Smooth muscle cell (in vitro differentiated cells): ENCODE results near the gene MLLT10. TPM values are rescaled to one million over a fixed set of nuclear protein-coding genes. Genes with fewer than 3 reads are reported as not detected.

Experiments used
- DNase-seq: peaks from one replicate; lab custom pipeline; 2025; ENCODE audit not compliant: unreplicated experiment; lab: John Stamatoyannopoulos, UW
- H2AFZ ChIP-seq: fragments of 200-600 bp; sonication (generic); 2 replicates; pipeline ENCODE4 v1.6.0; 2016; ENCODE audit warnings: antibody characterized with exemption, low read depth, mild to moderate bottlenecking
- H3F3A ChIP-seq: fragments of 200-600 bp; sonication (generic); 2 replicates; pipeline ENCODE4 v1.6.0; 2017; ENCODE audit warnings: antibody characterized with exemption, low read depth
- H3K27ac ChIP-seq: fragments of 200-600 bp; sonication (generic); 2 replicates; pipeline ENCODE4 v1.5.1; 2016; ENCODE audit warnings: low read depth, mild to moderate bottlenecking
- H3K27me3 ChIP-seq: fragments of 200-600 bp; sonication (generic); 2 replicates; pipeline ENCODE4 v1.6.1; 2016; ENCODE audit warnings: low read depth, mild to moderate bottlenecking
- H3K36me3 ChIP-seq: fragments of 200-600 bp; sonication (generic); 2 replicates; pipeline ENCODE4 v1.5.1; 2016; ENCODE audit warnings: low read depth
- H3K4me1 ChIP-seq: fragments of 200-600 bp; sonication (generic); 2 replicates; pipeline ENCODE4 v1.5.1; 2016; ENCODE audit warnings: low read depth
- H3K4me2 ChIP-seq: fragments of 200-600 bp; sonication (generic); 2 replicates; pipeline ENCODE4 v1.6.0; 2016; ENCODE audit warnings: mild to moderate bottlenecking
- H3K4me3 ChIP-seq: fragments of 200-600 bp; sonication (generic); 2 replicates; pipeline ENCODE4 v1.5.1; 2016; ENCODE audit warnings: mild to moderate bottlenecking
- H3K79me2 ChIP-seq: fragments of 200-600 bp; sonication (generic); 2 replicates; pipeline ENCODE4 v1.6.0; 2016; ENCODE audit warnings: low read depth, mild to moderate bottlenecking
- H3K9ac ChIP-seq: fragments of 200-600 bp; sonication (generic); 2 replicates; pipeline ENCODE4 v1.6.0; 2016; ENCODE audit warnings: low read depth
- H3K9me3 ChIP-seq: fragments of 200-600 bp; sonication (generic); replicated peaks from 2 replicates; pipeline ENCODE4 v1.5.1; 2016; ENCODE audit warnings: low read depth
- H4K20me1 ChIP-seq: fragments of 200-600 bp; sonication (generic); 2 replicates; pipeline ENCODE4 v1.6.0; 2016; ENCODE audit warnings: low read depth
- CTCF ChIP-seq: fragments of 200-600 bp; sonication (generic); IDR thresholded peaks from 2 replicates; pipeline ENCODE4 v1.5.1; 2017; ENCODE audit warnings: borderline replicate concordance, mild to moderate bottlenecking, antibody characterized with exemption; ENCODE audit not compliant: insufficient read depth, poor library complexity, severe bottlenecking
- WGBS: methylation state at CpG from one replicate; pipeline ENCODE4 v1.1.7; 2016; ENCODE audit warnings: low lambda C conversion rate; 5-methylcytosine and 5-hydroxymethylcytosine counted together
- polyA plus RNA-seq: library from polyadenylated mRNA; unstranded; fragments of >200 nt; fragmentation: Nextera tagmentation; extraction: Ambion mirVana; gene quantifications from 2 replicates; pipeline ENCODE4 v1.2.1, GENCODE V29; 2016
- total RNA-seq: library from RNA; depleted of rRNA; stranded (reverse); fragments of >200 nt; gene quantifications from 2 replicates; pipeline ENCODE4 v1.2.3, GENCODE V29; 2014

MLLT10 gene
- total and polyA plus RNA-seq, 2 experiments from 2014 or later: 6.8 to 43.6 TPM

- H3K27me3 ChIP-seq: no peaks in the 10 kb centered on the region
- 31% methylated on average over 22 of the region's 26 CpGs for WGBS
- H3F3A ChIP-seq: no peaks in the 10 kb centered on the region
- H3K36me3 ChIP-seq: no peaks in the 10 kb centered on the region
- H3K4me3 ChIP-seq: no peak overlapping the region
- H3K4me1 ChIP-seq: peaks cover 8% of the 10 kb centered on the region
- no peaks in the 10 kb centered on the region for H3K79me2 ChIP-seq
- no peak overlapping the region for H2AFZ ChIP-seq
- no peak for DNase-seq
- H4K20me1 ChIP-seq: no peaks in the 10 kb centered on the region
- no peak overlapping the region for H3K27ac ChIP-seq
- no peaks in the 10 kb centered on the region for H3K9me3 ChIP-seq
- no peak overlapping the region for H3K9ac ChIP-seq
- no peak for TF ChIP-seq CTCF
- H3K4me2 ChIP-seq: no peak overlapping the region
Measured at GRCh38 chr10:21751341-21752310, 217.6 kb downstream of the MLLT10 start.

GRCh38 chr10:21753497-21754270 lies 219.7 kb downstream of the MLLT10 start:
- Histone ChIP-seq H3F3A (peaks cover 16% of the 10 kb centered on the region), H3K9me3 (no peaks in the 10 kb centered on the region), H3K79me2 (no peaks in the 10 kb centered on the region), H3K9ac (no peak overlapping the region), H3K27ac (no peak overlapping the region), H3K4me2 (no peak overlapping the region), H2AFZ (no peak overlapping the region), H3K4me1 (peaks cover 25% of the 10 kb centered on the region), H4K20me1 (no peaks in the 10 kb centered on the region), H3K36me3 (no peaks in the 10 kb centered on the region), H3K27me3 (no peaks in the 10 kb centered on the region), H3K4me3 (no peak overlapping the region)
- no peak for DNase-seq
- no peak for TF ChIP-seq CTCF
- 81% methylated on average over 17 of the region's 18 CpGs for WGBS

GRCh38 chr10:21754410-21755011 lies 220.5 kb downstream of the MLLT10 start:
- Histone ChIP-seq H2AFZ (no peak overlapping the region), H4K20me1 (no peaks in the 10 kb centered on the region), H3K27ac (no peak overlapping the region), H3K9ac (no peak overlapping the region), H3F3A (peaks cover 17% of the 10 kb centered on the region), H3K79me2 (no peaks in the 10 kb centered on the region), H3K4me3 (no peak overlapping the region), H3K27me3 (no peaks in the 10 kb centered on the region), H3K4me1 (peaks cover 25% of the 10 kb centered on the region), H3K9me3 (no peaks in the 10 kb centered on the region), H3K36me3 (no peaks in the 10 kb centered on the region), H3K4me2 (no peak overlapping the region)
- peak; percentile 17 for DNase-seq
- WGBS: 67% methylated on average over 10 of the region's 10 CpGs
- TF ChIP-seq CTCF: no peak
